Immature natural killer cell (primary cell): Measurements from ENCODE around the gene C17orf78. TPM values are rescaled to one million over a fixed set of nuclear protein-coding genes. Genes with fewer than 3 reads are reported as not detected.
"Not testable (repeated sequence)": the region's sequence is repeated elsewhere in the genome, so short reads cannot be mapped to it uniquely, and the experiment has no call there.

Experiments used
- DNase-seq, 3 donors: peaks; one replicate each; pipeline ENCODE4 v3.0.0; 2022; ENCODE audit warnings: mixed read lengths in 1 of 3
- H3K27ac Mint-ChIP-seq, 6 donors: one replicate each; pipeline ENCODE4 v1.8.0; 2020; ENCODE audit warnings: mixed read lengths in 6 of 6, mild to moderate bottlenecking in 5 of 6, inconsistent platforms in 4 of 6, moderate library complexity in 3 of 6
- H3K27me3 Mint-ChIP-seq, 3 donors: one replicate each; pipeline ENCODE4 v1.8.0; 2020 to 2021; ENCODE audit warnings: low read depth in 3 of 3, mild to moderate bottlenecking in 3 of 3, mixed read lengths in 3 of 3, moderate library complexity in 3 of 3, inconsistent platforms in 1 of 3
- H3K36me3 Mint-ChIP-seq, 3 donors: one replicate each; pipeline ENCODE4 v1.8.0; 2020; ENCODE audit warnings: mixed read lengths in 3 of 3, inconsistent platforms in 2 of 3, mild to moderate bottlenecking in 2 of 3
- H3K4me1 Mint-ChIP-seq, 2 donors: one replicate each; pipeline ENCODE4 v1.8.0; 2020; ENCODE audit warnings: inconsistent platforms in 2 of 2, mild to moderate bottlenecking in 2 of 2, mixed read lengths in 2 of 2, moderate library complexity in 1 of 2
- H3K4me3 Mint-ChIP-seq, 5 donors: one replicate each; pipeline ENCODE4 v1.8.0; 2020; ENCODE audit warnings: mild to moderate bottlenecking in 5 of 5, mixed read lengths in 5 of 5, inconsistent platforms in 3 of 5, moderate library complexity in 3 of 5
- H3K9me3 Mint-ChIP-seq, 6 donors: one replicate each; pipeline ENCODE4 v1.8.0; 2020; ENCODE audit warnings: mild to moderate bottlenecking in 6 of 6, mixed read lengths in 6 of 6, inconsistent platforms in 4 of 6, moderate library complexity in 3 of 6
- polyA plus RNA-seq, 3 donors: library from polyadenylated mRNA; unstranded; fragments of 300-500 nt; fragmentation: Illumina TruSeq; gene quantifications; one replicate each; pipeline ENCODE4 v1.2.3, GENCODE V29; 2021

The C17orf78 gene
- not detected for polyA plus RNA-seq

- no peak for DNase-seq
- no peaks in the 10 kb centered on the region for H3K36me3 Mint-ChIP-seq
- H3K4me1 Mint-ChIP-seq, result peaks cover 0 to 5% of the 10 kb centered on the region in 2 donors
- no peaks in the 10 kb centered on the region for H3K27me3 Mint-ChIP-seq
- no peak within 1 kb of the TSS for H3K4me3 Mint-ChIP-seq
- H3K27ac Mint-ChIP-seq, result no peak within 1 kb of the TSS
- no peaks in the 10 kb centered on the region for H3K9me3 Mint-ChIP-seq
These were observed at the start of gene C17orf78 for GRCh38 chr17:37375706-37376105. Gene C17orf78, plus strand, starts transcription at chr17:37375985. Its CDS starts 108 bp downstream, at chr17:37376093.

GRCh38 chr17:37327341-37328090 lies 48.3 kb upstream of the C17orf78 start:
- H3K27me3 Mint-ChIP-seq, result no peaks in the 10 kb centered on the region
- no peak overlapping the region for H3K27ac Mint-ChIP-seq
- H3K4me1 Mint-ChIP-seq, result no peaks in the 10 kb centered on the region
- no peak for DNase-seq
- no peaks in the 10 kb centered on the region for H3K9me3 Mint-ChIP-seq
- H3K36me3 Mint-ChIP-seq, result peaks cover 0 to 18% (median 9%) of the 10 kb centered on the region in 3 donors
- H3K4me3 Mint-ChIP-seq, result no peak overlapping the region

GRCh38 chr17:37338847-37339246 lies 36.9 kb upstream of the C17orf78 start:
- Mint-ChIP-seq H3K9me3 (no peaks in the 10 kb centered on the region), H3K27me3 (no peaks in the 10 kb centered on the region), H3K27ac (peak overlapping the region in 1 of 6 donors; percentile 70), H3K36me3 (peaks cover 0 to 5% (median 0%) of the 10 kb centered on the region in 3 donors), H3K4me3 (no peak overlapping the region), H3K4me1 (no peaks in the 10 kb centered on the region)
- no peak for DNase-seq

- no peaks in the 10 kb centered on the region for H3K9me3 Mint-ChIP-seq
- peaks cover 0 to 5% (median 0%) of the 10 kb centered on the region in 3 donors for H3K36me3 Mint-ChIP-seq
- DNase-seq, result no peak
- no peak overlapping the region for H3K27ac Mint-ChIP-seq
- no peak overlapping the region for H3K4me3 Mint-ChIP-seq
- no peaks in the 10 kb centered on the region for H3K4me1 Mint-ChIP-seq
- H3K27me3 Mint-ChIP-seq, result no peaks in the 10 kb centered on the region
These were observed 36.5 kb upstream of the C17orf78 start for GRCh38 chr17:37339321-37339720.

GRCh38 chr17:37340804-37341203 lies 35.0 kb upstream of the C17orf78 start:
- no peak for DNase-seq
- H3K9me3 Mint-ChIP-seq, result no peaks in the 10 kb centered on the region
- peaks cover 0 to 8% (median 0%) of the 10 kb centered on the region in 3 donors for H3K36me3 Mint-ChIP-seq
- H3K4me1 Mint-ChIP-seq, result no peaks in the 10 kb centered on the region
- no peak overlapping the region for H3K27ac Mint-ChIP-seq
- H3K27me3 Mint-ChIP-seq, result no peaks in the 10 kb centered on the region
- no peak overlapping the region for H3K4me3 Mint-ChIP-seq

- DNase-seq, result no peak
- peaks cover 0 to 12% (median 6%) of the 10 kb centered on the region in 3 donors for H3K36me3 Mint-ChIP-seq
- no peak overlapping the region for H3K27ac Mint-ChIP-seq
- no peaks in the 10 kb centered on the region for H3K27me3 Mint-ChIP-seq
- H3K9me3 Mint-ChIP-seq, result no peaks in the 10 kb centered on the region
- H3K4me1 Mint-ChIP-seq, result no peaks in the 10 kb centered on the region
- no peak overlapping the region for H3K4me3 Mint-ChIP-seq
These were observed 33.2 kb upstream of the C17orf78 start for GRCh38 chr17:37342589-37342988.

GRCh38 chr17:37344519-37344918 lies 31.3 kb upstream of the C17orf78 start:
- Mint-ChIP-seq H3K36me3 (peaks cover 0 to 7% (median 6%) of the 10 kb centered on the region in 3 donors), H3K27me3 (no peaks in the 10 kb centered on the region), H3K4me3 (no peak overlapping the region), H3K9me3 (no peaks in the 10 kb centered on the region), H3K27ac (no peak overlapping the region), H3K4me1 (no peaks in the 10 kb centered on the region)
- no peak for DNase-seq

GRCh38 chr17:37346863-37347402 lies 28.9 kb upstream of the C17orf78 start:
- not testable (repeated sequence) for H3K27me3 Mint-ChIP-seq, H3K36me3 Mint-ChIP-seq, H3K9me3 Mint-ChIP-seq, DNase-seq, H3K4me3 Mint-ChIP-seq, H3K27ac Mint-ChIP-seq, H3K4me1 Mint-ChIP-seq

- peaks cover 16 to 18% of the 10 kb centered on the region in 2 donors for H3K4me1 Mint-ChIP-seq
- not testable (repeated sequence) for H3K36me3 Mint-ChIP-seq, H3K9me3 Mint-ChIP-seq, H3K27me3 Mint-ChIP-seq, DNase-seq
- H3K4me3 Mint-ChIP-seq, result peak overlapping the region in 3 of 5 donors; percentile 54 to 91 (median 86)
- H3K27ac Mint-ChIP-seq, result peak overlapping the region in 5 of 6 donors; percentile 85 to 94 (median 90)
These were observed 18.8 kb upstream of the C17orf78 start for GRCh38 chr17:37356796-37357569.

GRCh38 chr17:37358098-37358829 lies 17.5 kb upstream of the C17orf78 start:
- Mint-ChIP-seq H3K9me3 (no peaks in the 10 kb centered on the region), H3K4me1 (peaks cover 16 to 18% of the 10 kb centered on the region in 2 donors), H3K36me3 (no peaks in the 10 kb centered on the region), H3K27me3 (peaks cover 0 to 3% (median 0%) of the 10 kb centered on the region in 3 donors), H3K4me3 (peak overlapping the region; percentile 77 to 91 (median 85)), H3K27ac (peak overlapping the region; percentile 85 to 94 (median 90))
- DNase-seq, result no peak

- peak; percentile 94 to 95 (median 95) for DNase-seq
- H3K27ac Mint-ChIP-seq, result peak overlapping the region; percentile 85 to 94 (median 90)
- no peaks in the 10 kb centered on the region for H3K36me3 Mint-ChIP-seq
- peaks cover 0 to 3% (median 0%) of the 10 kb centered on the region in 3 donors for H3K27me3 Mint-ChIP-seq
- peak overlapping the region; percentile 77 to 91 (median 85) for H3K4me3 Mint-ChIP-seq
- peaks cover 16 to 18% of the 10 kb centered on the region in 2 donors for H3K4me1 Mint-ChIP-seq
- H3K9me3 Mint-ChIP-seq, result no peaks in the 10 kb centered on the region
These were observed 16.7 kb upstream of the C17orf78 start for GRCh38 chr17:37358830-37359681.

- no peaks in the 10 kb centered on the region for H3K36me3 Mint-ChIP-seq
- peak overlapping the region; percentile 78 to 89 (median 86) for H3K27ac Mint-ChIP-seq
- no peak for DNase-seq
- H3K9me3 Mint-ChIP-seq, result no peaks in the 10 kb centered on the region
- peaks cover 16 to 18% of the 10 kb centered on the region in 2 donors for H3K4me1 Mint-ChIP-seq
- peak overlapping the region; percentile 77 to 86 (median 82) for H3K4me3 Mint-ChIP-seq
- peaks cover 0 to 3% (median 0%) of the 10 kb centered on the region in 3 donors for H3K27me3 Mint-ChIP-seq
These were observed 16.1 kb upstream of the C17orf78 start for GRCh38 chr17:37359682-37360188.
